SK-N-SH (cell line): ENCODE data around the gene APRT.

Experiments used
- CTCF ChIP-seq: fragments of 200-600 bp; sonication (generic); IDR thresholded peaks from 2 replicates; pipeline ENCODE4 v1.6.1; 2017; ENCODE audit warnings: antibody characterized with exemption, mild to moderate bottlenecking, moderate library complexity
- POLR2AphosphoS5 ChIP-seq: IDR thresholded peaks from 2 replicates; pipeline ENCODE4 v1.6.1; 2012; ENCODE audit warnings: low read depth, low read length
- REST ChIP-seq: IDR thresholded peaks from 2 replicates; pipeline ENCODE4 v1.6.1; 2012; ENCODE audit warnings: mild to moderate bottlenecking, low read depth, low read length, moderate library complexity
- TEAD4 ChIP-seq: IDR thresholded peaks from 2 replicates; pipeline ENCODE4 v1.4.0; 2012; ENCODE audit warnings: mild to moderate bottlenecking, borderline replicate concordance; ENCODE audit not compliant: insufficient read depth
- USF1 ChIP-seq: IDR thresholded peaks from 2 replicates; pipeline ENCODE4 v1.4.0; 2012; ENCODE audit warnings: low read depth, borderline replicate concordance
- YY1 ChIP-seq: IDR thresholded peaks from 2 replicates; pipeline ENCODE4 v1.4.0; 2012; ENCODE audit warnings: low read depth, mild to moderate bottlenecking

GRCh38 chr16:88826070-88826840 lies 14.5 kb upstream of the APRT start:
- TF ChIP-seq CTCF (no peak), USF1 (no peak), POLR2AphosphoS5 (no peak), TEAD4 (no peak), REST (no peak), YY1 (no peak)
